ENCODE data around the gene TP63. TPM values are rescaled to one million over a fixed set of nuclear protein-coding genes. Genes with fewer than 3 reads are reported as not detected.
"Not testable (repeated sequence)": the region's sequence is repeated elsewhere in the genome, so short reads cannot be mapped to it uniquely, and the experiment has no call there.

The TP63 gene
- total and polyA plus RNA-seq, 7 donors = under 0.01 to 0.28 (median 0.15) TPM; not detected in 3

GRCh38 chr3:189588070-189588469 is 43.1 kb upstream of the TP63 start:
- Histone ChIP-seq H3K36me3 (no peaks in the 10 kb centered on the region), H3K4me3 (no peak overlapping the region), H3K27ac (no peak overlapping the region), H3K4me1 (no peaks in the 10 kb centered on the region), H3K27me3 (no peaks in the 10 kb centered on the region), H3K9me3 (no peaks in the 10 kb centered on the region)
- 59 to 73% methylated on average over 1 of the region's 1 CpG for WGBS, 2 donors
- TF ChIP-seq POLR2A (IDR thresholded peaks at IDR 0.05) (no peak), CTCF (IDR thresholded peaks at IDR 0.05) (no peak), POLR2AphosphoS5 (IDR thresholded peaks at IDR 0.05) (no peak), EP300 (IDR thresholded peaks at IDR 0.05) (no peak)
- intact Hi-C loops (cut with DNase I) = no loop called here
- DNase-seq = no peak

GRCh38 chr3:189588475-189589178 is 42.6 kb upstream of the TP63 start:
- H3K4me3 ChIP-seq = no peak overlapping the region
- 89 to 92% methylated on average over 5 of the region's 5 CpGs for WGBS, 2 donors
- H3K27ac ChIP-seq = no peak overlapping the region

GRCh38 chr3:189589179-189589569 is 42.0 kb upstream of the TP63 start:
- DNase-seq = no peak
- TF ChIP-seq POLR2A (IDR thresholded peaks at IDR 0.05) (no peak), CTCF (IDR thresholded peaks at IDR 0.05) (no peak), POLR2AphosphoS5 (IDR thresholded peaks at IDR 0.05) (no peak), EP300 (IDR thresholded peaks at IDR 0.05) (no peak)
- H3K27me3 ChIP-seq = no peaks in the 10 kb centered on the region
- no peaks in the 10 kb centered on the region for H3K36me3 ChIP-seq
- H3K4me3 ChIP-seq = no peak overlapping the region
- intact Hi-C loops (cut with DNase I) = no loop called here
- no peaks in the 10 kb centered on the region for H3K4me1 ChIP-seq
- H3K9me3 ChIP-seq = no peaks in the 10 kb centered on the region
- 37 to 83% methylated on average over 1 of the region's 1 CpG for WGBS, 2 donors
- no peak overlapping the region for H3K27ac ChIP-seq

More at GRCh38 chr3:189588475-189589178, 42.6 kb upstream of the TP63 start:
- Histone ChIP-seq H3K4me1 (no peaks in the 10 kb centered on the region), H3K9me3 (no peaks in the 10 kb centered on the region), H3K27me3 (no peaks in the 10 kb centered on the region), H3K36me3 (no peaks in the 10 kb centered on the region)
- no peak for DNase-seq
- no peak for TF ChIP-seq CTCF (IDR thresholded peaks at IDR 0.05)
- no peak for TF ChIP-seq POLR2AphosphoS5 (IDR thresholded peaks at IDR 0.05)
- intact Hi-C loops (cut with DNase I) = no loop called here

GRCh38 chr3:189590223-189590622 is 41.0 kb upstream of the TP63 start:
- DNase-seq = no peak
- intact Hi-C loops (cut with DNase I) = no loop called here
- H3K27me3 ChIP-seq = no peaks in the 10 kb centered on the region
- 89 to 93% methylated on average over 3 of the region's 3 CpGs for WGBS, 2 donors
- H3K36me3 ChIP-seq = no peaks in the 10 kb centered on the region
- H3K9me3 ChIP-seq = no peaks in the 10 kb centered on the region
- no peak overlapping the region for H3K27ac ChIP-seq
- no peaks in the 10 kb centered on the region for H3K4me1 ChIP-seq
- TF ChIP-seq CTCF (IDR thresholded peaks at IDR 0.05) (no peak), EP300 (IDR thresholded peaks at IDR 0.05) (no peak), POLR2AphosphoS5 (IDR thresholded peaks at IDR 0.05) (no peak), POLR2A (IDR thresholded peaks at IDR 0.05) (no peak)
- no peak overlapping the region for H3K4me3 ChIP-seq

GRCh38 chr3:189593581-189593980 is 37.6 kb upstream of the TP63 start:
- H3K4me3 ChIP-seq = no peak overlapping the region
- no peaks in the 10 kb centered on the region for H3K4me1 ChIP-seq
- no peaks in the 10 kb centered on the region for H3K27me3 ChIP-seq
- intact Hi-C loops (cut with DNase I) = no loop called here
- no peaks in the 10 kb centered on the region for H3K36me3 ChIP-seq
- TF ChIP-seq CTCF (IDR thresholded peaks at IDR 0.05) = no peak
- no peak for TF ChIP-seq EP300 (IDR thresholded peaks at IDR 0.05)
- no peak for TF ChIP-seq POLR2A (IDR thresholded peaks at IDR 0.05)
- no peak for TF ChIP-seq POLR2AphosphoS5 (IDR thresholded peaks at IDR 0.05)
- DNase-seq = no peak
- no peaks in the 10 kb centered on the region for H3K9me3 ChIP-seq
- H3K27ac ChIP-seq = no peak overlapping the region

- WGBS, 2 donors = 96 to 97% methylated on average over 45 of the region's 45 CpGs
- H3K9me3 ChIP-seq; intact Hi-C loops (cut with DNase I); H3K27ac ChIP-seq; H3K4me3 ChIP-seq; H3K36me3 ChIP-seq; DNase-seq; H3K4me1 ChIP-seq; H3K27me3 ChIP-seq: not testable (repeated sequence)
Measured at GRCh38 chr3:189596078-189596979, 34.9 kb upstream of the TP63 start.

Data from sigmoid colon (tissue), 7 donors.